ENCODE results near the gene SMOC2.

The SMOC2 gene

DNA sequence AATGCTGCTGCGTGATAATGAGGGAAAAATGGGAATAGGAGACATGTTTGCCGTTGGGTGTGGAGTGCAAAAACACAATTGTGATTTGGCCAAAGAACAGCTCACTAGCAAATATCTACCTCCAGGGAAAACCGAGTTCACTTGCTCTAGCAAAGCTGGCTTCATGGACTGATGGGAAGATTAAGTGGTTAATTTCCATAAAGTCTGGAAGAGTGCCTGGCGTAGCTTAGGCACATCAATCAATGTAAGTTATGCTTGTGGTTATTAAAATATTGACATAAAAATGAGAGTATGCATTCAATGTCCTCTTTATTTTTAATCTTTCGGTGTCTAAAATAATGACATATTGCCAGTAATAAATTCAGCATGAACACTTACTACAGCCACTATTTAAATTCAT, 267.5 kb downstream of the SMOC2 start:
- Mint-ChIP-seq H3K9me3 (no peaks in the 10 kb centered on the region), H3K36me3 (ENCODE audit: low read depth) (no peaks in the 10 kb centered on the region), H3K4me1 (ENCODE audit: low read depth) (no peaks in the 10 kb centered on the region), H3K4me3 (no peak overlapping the region), H3K27me3 (ENCODE audit: low read depth) (no peaks in the 10 kb centered on the region), H3K27ac (no peak overlapping the region)

DNA sequence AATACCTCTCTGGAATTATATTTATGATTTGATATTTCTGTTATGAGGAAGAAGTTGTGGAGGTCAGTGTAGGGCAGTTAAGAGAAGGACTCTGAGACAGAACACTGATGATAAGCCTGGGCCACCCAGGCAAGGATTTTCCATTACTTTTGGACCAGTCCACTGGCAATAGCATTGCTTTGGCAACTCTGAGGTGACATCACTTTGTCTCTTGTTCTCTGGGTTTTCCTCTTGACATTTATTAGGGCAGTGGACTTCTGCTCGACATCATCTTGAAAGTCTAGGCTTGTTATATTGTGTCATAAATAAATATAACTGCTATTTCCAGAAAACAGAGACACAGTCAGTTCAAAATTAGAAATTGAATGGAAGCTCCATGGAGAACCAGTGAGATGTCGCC, 268.0 kb downstream of the SMOC2 start:
- no peaks in the 10 kb centered on the region for H3K4me1 Mint-ChIP-seq (ENCODE audit: low read depth)
- H3K9me3 Mint-ChIP-seq, result no peaks in the 10 kb centered on the region
- H3K27ac Mint-ChIP-seq, result no peak overlapping the region
- no peaks in the 10 kb centered on the region for H3K36me3 Mint-ChIP-seq (ENCODE audit: low read depth)
- no peaks in the 10 kb centered on the region for H3K27me3 Mint-ChIP-seq (ENCODE audit: low read depth)
- H3K4me3 Mint-ChIP-seq, result no peak overlapping the region

DNA sequence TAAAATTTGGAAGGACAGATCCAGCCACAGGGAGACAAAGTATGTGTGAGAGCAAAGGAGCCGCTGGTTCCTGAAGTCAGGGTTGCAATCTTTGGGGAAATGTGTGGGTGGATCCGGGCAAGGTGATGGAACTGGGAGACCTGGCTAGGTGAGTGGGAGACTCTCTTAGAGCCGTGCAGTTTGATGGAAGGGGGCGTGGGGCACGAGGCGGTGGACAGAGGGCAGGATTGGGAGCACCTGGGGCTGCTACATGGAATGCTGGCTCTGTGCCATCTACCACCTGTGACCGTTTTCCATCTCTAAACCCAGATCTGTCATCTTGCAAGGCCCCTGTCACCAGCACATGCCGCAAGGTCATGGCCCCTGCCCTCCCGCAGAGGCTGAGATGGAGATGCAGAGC, 268.4 kb downstream of the SMOC2 start:
- H3K4me1 Mint-ChIP-seq (ENCODE audit: low read depth), result no peaks in the 10 kb centered on the region
- no peak overlapping the region for H3K4me3 Mint-ChIP-seq
- H3K27me3 Mint-ChIP-seq (ENCODE audit: low read depth), result no peaks in the 10 kb centered on the region
- no peaks in the 10 kb centered on the region for H3K36me3 Mint-ChIP-seq (ENCODE audit: low read depth)
- H3K27ac Mint-ChIP-seq, result no peak overlapping the region
- H3K9me3 Mint-ChIP-seq, result no peaks in the 10 kb centered on the region

DNA sequence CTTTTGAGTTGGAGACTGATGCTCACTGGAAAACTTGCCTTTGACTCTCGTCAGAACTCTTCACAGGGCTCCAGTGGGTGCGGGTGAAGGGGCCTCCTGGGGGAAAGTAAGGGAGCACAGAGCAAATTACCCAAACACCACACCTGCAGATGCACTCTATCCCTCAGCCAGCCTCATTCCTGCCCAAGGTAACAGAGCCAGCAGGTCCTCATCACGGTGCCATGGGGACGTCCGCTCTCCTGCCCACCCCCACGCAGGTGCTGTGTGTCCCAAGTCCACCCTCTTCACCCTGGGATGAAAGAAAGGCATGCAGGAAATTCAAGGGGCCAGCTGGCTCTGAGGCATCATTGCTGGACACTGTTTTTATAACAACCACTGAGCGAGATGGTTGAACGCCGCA, 269.0 kb downstream of the SMOC2 start:
- Mint-ChIP-seq H3K4me3 (no peak overlapping the region), H3K27ac (no peak overlapping the region), H3K36me3 (ENCODE audit: low read depth) (no peaks in the 10 kb centered on the region), H3K27me3 (ENCODE audit: low read depth) (no peaks in the 10 kb centered on the region), H3K4me1 (ENCODE audit: low read depth) (no peaks in the 10 kb centered on the region), H3K9me3 (no peaks in the 10 kb centered on the region)

DNA sequence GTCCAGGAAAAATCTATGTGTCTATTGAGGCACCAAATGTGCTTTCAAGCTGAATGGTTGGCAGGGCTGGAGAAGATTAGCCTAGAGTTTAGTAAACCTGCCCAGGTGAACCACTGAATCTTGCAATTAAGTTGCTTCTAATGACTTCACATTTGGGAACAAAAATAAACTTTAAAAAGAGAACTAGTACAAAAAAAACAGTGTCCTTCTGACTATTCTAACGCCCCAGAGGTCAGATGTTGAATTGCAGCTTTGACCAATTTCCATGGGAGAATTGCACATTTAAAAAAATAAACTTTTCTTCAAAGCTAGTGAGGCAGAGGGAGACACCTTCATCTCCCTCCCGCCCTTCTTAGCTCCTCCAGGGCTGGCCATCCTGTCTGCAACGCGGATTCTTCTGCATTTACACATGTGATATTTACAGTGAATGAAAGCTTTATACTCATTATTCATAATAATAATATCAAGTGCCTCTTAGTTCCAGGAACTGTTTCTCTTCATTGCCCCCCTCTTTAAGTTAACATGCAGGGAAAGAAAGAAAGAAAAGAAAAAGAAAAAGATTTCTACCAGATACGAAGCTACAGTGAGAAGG, 270.2 kb downstream of the SMOC2 start:
- no peak overlapping the region for H3K4me3 Mint-ChIP-seq
- H3K9me3 Mint-ChIP-seq, result no peaks in the 10 kb centered on the region
- no peaks in the 10 kb centered on the region for H3K27me3 Mint-ChIP-seq (ENCODE audit: low read depth)
- H3K27ac Mint-ChIP-seq, result no peak overlapping the region
- no peaks in the 10 kb centered on the region for H3K36me3 Mint-ChIP-seq (ENCODE audit: low read depth)
- no peaks in the 10 kb centered on the region for H3K4me1 Mint-ChIP-seq (ENCODE audit: low read depth)

DNA sequence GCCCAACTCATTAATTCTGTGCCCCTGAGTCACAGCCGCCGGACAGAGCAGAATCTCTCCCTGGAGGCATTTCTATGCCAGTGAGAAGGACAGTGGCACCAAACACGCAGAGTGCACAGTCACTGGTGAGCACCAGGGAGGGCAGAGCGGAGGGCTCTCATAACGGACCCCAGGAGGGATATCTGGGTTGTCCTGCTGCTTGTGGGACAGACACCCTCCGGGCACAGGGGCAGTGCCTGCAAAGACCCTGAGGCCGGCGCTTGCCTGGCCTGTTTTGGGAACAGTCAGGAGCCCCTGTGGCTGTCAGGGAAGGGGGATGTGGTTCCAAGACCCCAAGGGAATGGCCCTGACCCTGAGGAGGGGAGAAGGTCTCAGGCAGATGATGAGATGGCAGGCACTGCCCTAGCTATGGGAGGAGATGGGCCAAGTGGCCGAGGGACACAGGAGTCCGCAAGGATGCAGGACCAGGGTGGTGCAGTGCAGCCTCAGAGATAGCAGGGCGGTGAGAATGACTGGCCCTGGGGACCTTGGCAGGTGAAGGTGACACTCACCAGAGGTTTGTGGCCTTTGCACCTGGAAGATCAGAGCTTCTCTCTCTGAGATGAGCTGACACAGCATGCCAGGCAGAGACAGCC, 270.8 kb downstream of the SMOC2 start:
- no peak overlapping the region for H3K4me3 Mint-ChIP-seq
- H3K27me3 Mint-ChIP-seq (ENCODE audit: low read depth), result no peaks in the 10 kb centered on the region
- H3K4me1 Mint-ChIP-seq (ENCODE audit: low read depth), result no peaks in the 10 kb centered on the region
- H3K9me3 Mint-ChIP-seq, result no peaks in the 10 kb centered on the region
- no peak overlapping the region for H3K27ac Mint-ChIP-seq
- no peaks in the 10 kb centered on the region for H3K36me3 Mint-ChIP-seq (ENCODE audit: low read depth)

DNA sequence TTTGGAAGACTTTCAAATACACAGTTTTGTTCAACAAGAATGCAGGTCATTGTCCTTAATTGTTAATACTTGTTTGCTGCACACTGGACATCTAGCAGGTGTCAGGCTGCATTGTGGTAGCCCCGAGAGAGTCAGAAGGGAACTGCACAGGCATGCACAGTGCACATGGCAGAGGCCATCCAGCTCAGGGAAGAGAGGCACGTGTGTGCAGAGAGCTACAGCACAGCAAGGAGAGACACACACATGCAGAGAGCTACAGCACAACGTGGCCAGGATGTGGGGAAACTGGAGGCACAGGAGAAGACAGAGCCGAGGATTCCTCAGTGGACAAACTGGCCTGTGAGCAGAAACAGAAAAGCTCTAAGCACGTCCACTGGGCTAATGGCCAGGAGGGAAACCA, 272.0 kb downstream of the SMOC2 start:
- Mint-ChIP-seq H3K27me3 (ENCODE audit: low read depth) (no peaks in the 10 kb centered on the region), H3K9me3 (peaks cover 3% of the 10 kb centered on the region), H3K4me1 (ENCODE audit: low read depth) (no peaks in the 10 kb centered on the region), H3K36me3 (ENCODE audit: low read depth) (no peaks in the 10 kb centered on the region), H3K27ac (no peak overlapping the region), H3K4me3 (no peak overlapping the region)

DNA sequence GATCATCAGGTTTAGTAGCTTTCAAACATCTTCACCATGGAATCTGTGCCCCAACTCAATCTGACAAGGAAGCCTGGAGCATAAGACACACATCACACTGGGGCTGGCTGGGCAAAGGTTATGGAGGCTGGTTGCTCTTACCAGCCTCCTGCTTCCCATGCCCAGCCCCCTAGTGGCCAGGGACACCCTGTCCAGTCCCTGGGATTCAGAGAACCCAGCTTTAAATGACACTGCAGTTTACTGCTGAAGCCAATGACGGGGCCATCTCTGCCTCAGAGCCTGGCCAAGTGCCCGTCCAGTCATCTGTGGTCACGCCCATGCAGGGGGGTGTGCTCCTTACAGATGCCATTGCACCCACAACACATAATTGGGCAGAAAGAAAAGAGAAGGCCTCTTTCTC, 272.9 kb downstream of the SMOC2 start:
- Mint-ChIP-seq H3K4me1 (ENCODE audit: low read depth) (no peaks in the 10 kb centered on the region), H3K4me3 (no peak overlapping the region), H3K27ac (no peak overlapping the region), H3K36me3 (ENCODE audit: low read depth) (no peaks in the 10 kb centered on the region), H3K27me3 (ENCODE audit: low read depth) (no peaks in the 10 kb centered on the region), H3K9me3 (peaks cover 3% of the 10 kb centered on the region)

DNA sequence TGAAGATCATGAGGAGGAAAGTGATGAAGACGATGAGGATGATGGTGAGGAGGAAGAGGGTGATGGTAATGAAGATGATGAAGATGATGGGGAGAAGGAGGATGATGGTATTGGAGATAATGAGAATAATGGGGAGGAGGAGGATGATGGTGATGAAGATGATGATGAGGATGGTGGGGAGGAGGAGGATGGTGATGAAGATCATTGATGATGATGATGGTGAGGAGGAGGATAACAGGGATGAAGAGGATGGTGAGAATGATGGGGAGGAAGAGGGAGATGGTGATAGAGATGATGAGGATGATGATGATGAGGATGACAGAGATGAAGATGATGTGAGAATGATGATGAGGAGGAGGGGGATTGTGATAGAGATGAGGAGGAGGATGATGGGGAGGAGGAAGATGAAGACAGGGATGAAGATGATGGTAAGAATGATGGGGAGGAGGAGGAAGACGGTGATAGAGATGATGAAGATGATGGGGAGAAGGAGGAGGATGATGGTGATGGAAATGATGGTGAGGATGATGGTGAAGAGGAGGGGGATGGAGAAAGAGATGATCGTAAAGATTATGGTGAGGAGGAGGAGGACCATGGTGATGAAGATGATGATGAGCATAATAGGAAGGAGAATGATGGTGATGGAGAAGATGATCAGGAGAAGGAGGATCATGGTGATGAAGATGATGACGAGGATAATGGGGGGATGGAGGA, 273.7 kb downstream of the SMOC2 start:
- peaks cover 3% of the 10 kb centered on the region for H3K9me3 Mint-ChIP-seq
- no peaks in the 10 kb centered on the region for H3K36me3 Mint-ChIP-seq (ENCODE audit: low read depth)
- no peaks in the 10 kb centered on the region for H3K27me3 Mint-ChIP-seq (ENCODE audit: low read depth)
- no peak overlapping the region for H3K27ac Mint-ChIP-seq
- H3K4me1 Mint-ChIP-seq (ENCODE audit: low read depth), result no peaks in the 10 kb centered on the region
- no peak overlapping the region for H3K4me3 Mint-ChIP-seq

DNA sequence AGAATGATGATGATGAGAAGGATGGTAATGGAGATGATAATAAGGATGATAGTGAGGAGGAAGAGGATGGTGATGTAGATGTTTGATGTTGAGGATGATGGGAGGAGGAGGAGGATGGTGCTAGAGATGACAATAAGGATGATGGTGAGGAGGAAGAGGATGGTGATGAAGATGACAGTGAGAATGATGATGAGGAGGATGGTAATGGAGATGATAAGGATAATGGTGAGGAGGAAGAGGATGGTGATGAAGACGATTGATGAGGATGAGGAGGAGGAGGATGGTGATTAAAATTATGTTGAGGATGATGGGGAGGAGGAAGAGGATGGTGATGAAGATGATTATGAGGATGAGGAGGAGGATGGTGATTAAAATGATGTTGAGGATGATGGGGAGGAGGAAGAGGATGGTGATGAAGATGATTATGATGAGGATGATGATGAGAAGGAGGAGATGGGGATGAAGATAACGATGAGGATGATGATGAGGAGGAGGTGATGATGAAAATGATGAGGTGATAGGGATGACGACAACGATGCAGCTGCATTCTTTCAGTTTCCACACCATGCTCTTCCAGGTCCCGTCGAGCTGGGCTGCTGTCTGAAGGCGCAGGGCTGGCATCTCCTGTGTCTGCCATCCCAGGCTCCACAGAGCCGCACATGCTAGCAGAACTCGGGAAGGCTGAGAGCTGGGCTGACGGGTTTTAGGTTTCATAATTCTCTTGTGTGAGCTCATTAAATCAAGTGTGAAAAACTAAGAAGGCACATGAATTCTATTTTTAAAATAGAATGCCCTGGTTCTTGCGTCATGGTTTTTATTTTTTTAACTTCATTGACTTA, 274.9 kb downstream of the SMOC2 start:
- no peak overlapping the region for H3K27ac Mint-ChIP-seq
- peaks cover 3% of the 10 kb centered on the region for H3K9me3 Mint-ChIP-seq
- no peaks in the 10 kb centered on the region for H3K36me3 Mint-ChIP-seq (ENCODE audit: low read depth)
- no peaks in the 10 kb centered on the region for H3K4me1 Mint-ChIP-seq (ENCODE audit: low read depth)
- no peak overlapping the region for H3K4me3 Mint-ChIP-seq
- no peaks in the 10 kb centered on the region for H3K27me3 Mint-ChIP-seq (ENCODE audit: low read depth)

DNA sequence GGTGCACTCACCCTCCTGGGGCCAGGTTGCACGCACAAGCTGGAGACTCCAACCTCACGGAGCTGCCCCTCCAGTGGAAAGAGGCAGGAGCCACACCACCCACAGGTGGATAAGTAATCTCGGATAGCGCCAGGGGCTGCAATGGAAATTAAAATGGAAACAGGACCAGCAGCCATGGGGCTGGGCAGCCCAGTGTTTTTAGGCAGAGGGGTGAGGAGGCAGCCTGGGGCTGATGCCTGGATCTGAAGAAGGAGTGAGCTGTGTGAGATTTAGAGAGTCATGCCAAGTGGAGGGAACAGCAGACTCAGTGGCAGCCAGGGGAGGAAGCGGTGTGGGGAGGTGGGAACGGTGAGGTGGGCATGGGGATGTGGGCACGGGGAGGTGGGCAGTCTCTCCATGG, 275.6 kb downstream of the SMOC2 start:
- Mint-ChIP-seq H3K27ac (no peak overlapping the region), H3K36me3 (ENCODE audit: low read depth) (no peaks in the 10 kb centered on the region), H3K4me3 (no peak overlapping the region), H3K9me3 (peaks cover 3% of the 10 kb centered on the region), H3K27me3 (ENCODE audit: low read depth) (no peaks in the 10 kb centered on the region), H3K4me1 (ENCODE audit: low read depth) (no peaks in the 10 kb centered on the region)

DNA sequence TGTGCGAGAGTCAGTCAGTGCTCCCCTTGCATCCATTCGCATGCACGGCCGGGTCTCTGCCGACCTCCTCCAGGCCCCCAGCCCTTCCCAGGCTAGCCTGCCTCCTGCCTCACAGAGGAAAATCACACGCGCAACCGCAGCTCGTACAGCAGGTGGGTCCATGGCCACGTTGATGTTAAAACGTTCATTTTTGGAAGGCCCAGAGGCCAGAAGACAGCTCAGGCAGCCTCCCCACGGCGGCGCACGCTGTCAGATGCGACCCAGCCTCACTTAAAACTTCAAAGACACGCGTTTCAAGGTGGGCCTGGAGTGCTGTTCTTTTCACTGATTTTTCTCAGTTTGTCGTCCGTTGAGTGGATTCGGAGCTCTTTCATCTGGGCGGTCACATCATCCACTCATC, 276.5 kb downstream of the SMOC2 start:
- Mint-ChIP-seq H3K4me3 (no peak overlapping the region), H3K4me1 (ENCODE audit: low read depth) (no peaks in the 10 kb centered on the region), H3K27me3 (ENCODE audit: low read depth) (no peaks in the 10 kb centered on the region), H3K9me3 (peaks cover 3% of the 10 kb centered on the region), H3K36me3 (ENCODE audit: low read depth) (no peaks in the 10 kb centered on the region), H3K27ac (no peak overlapping the region)
